ENCODE measurements around the gene SIGMAR1.

Gene SIGMAR1

GRCh38 chr9:34633166-34633565 is 4.4 kb downstream of the SIGMAR1 start:
- DNase-seq (ENCODE audit: low read depth in 1 of 2, low spot score in 1 of 2), result no peak

DNA sequence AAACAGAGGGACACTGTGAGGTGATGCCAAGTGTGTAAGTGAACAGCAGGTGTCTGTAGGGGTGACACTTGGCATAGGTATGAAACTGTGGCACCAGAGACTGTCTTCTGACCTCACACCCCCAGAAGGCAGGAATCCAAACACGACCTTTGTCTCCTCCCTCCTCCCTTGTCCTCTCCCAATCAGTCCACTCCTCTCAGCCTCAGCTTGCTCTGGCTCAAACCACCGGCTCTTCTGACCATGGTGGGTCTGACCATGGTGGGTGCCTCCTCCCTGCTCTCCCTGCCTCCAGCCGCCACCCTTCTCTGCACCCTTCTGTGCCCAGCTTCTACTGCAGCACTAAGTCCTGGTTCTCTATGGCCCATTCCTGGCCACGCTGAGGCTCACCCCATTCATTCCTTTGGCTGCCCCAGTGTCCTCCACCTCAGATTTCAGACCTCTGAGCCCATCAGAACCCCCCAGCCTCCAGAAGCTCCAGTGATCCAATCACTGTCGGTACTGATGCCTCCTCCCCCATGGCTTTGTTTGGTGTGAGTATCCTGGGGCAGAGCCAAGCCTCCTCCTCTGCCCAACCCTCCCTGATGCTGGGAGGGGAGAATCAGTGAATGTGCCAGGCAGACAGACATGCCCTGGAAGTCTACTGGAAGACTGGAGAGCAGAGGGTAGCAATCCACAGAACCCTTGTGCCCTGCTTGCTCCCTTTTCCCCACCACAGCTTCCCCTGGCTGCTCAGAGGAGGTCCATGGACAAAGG is 7.0 kb downstream of the SIGMAR1 start:
- DNase-seq (ENCODE audit: low read depth in 1 of 2, low spot score in 1 of 2), result no peak

- no peak for DNase-seq (ENCODE audit: low read depth in 1 of 2, low spot score in 1 of 2)
Measured at GRCh38 chr9:34629491-34629808, 8.1 kb downstream of the SIGMAR1 start.

DNA sequence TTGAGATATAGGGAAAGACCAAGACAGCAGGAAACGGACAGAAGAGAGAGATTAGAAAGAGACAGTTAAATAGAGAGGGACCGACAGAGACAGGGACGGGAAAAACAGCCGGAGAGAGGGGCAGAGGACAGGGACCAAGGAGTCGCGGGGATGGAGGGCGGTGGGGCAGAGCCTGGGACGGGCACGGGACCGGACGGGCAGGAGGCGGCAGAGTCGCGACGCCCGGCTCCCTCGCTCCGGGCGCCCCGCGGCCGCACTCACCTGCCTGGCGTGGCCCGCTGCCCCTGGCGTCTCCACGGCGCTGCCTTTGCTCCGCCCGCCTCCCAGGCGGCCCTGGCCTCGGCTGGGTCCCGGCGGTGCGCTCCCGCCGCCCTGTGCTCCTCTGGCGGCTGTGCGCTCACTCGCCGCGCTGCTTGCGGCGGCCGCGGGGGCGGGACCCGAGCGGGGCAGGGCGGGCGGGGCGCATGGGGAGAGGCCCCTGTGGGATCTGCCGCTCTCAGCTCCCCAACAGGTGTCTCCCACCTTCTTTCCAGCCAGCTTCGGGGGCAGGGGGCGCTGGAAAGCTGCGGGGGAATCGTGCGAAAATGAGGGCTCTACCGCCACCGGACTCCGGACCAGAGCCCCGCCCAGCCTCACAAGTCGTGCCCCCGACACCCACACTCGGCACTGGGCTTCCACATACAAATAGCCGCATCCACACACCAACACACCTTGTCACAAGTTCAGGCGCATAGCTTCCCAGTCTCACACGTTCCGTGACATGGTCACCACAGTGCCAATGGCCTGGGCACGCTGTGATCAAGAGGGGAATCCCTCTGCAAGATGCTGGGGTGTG is 8.7 kb downstream of the SIGMAR1 start, which contains the start of gene ARID3C:
ARID3C (minus strand) TSS at position 411 of the 835 bp plus-strand sequence. CDS start 1,052 bp downstream, outside the sequence.
- no peak for DNase-seq (ENCODE audit: low read depth in 1 of 2, low spot score in 1 of 2)

- no peak for DNase-seq (ENCODE audit: low read depth in 1 of 2, low spot score in 1 of 2)
Measured at GRCh38 chr9:34627716-34628655, 9.6 kb downstream of the SIGMAR1 start.

GRCh38 chr9:34625186-34625486 is 12.5 kb downstream of the SIGMAR1 start:
- DNase-seq (ENCODE audit: low read depth in 1 of 2, low spot score in 1 of 2), result no peak

- no peak for DNase-seq (ENCODE audit: low read depth in 1 of 2, low spot score in 1 of 2)
Measured at GRCh38 chr9:34624475-34625185, 13.0 kb downstream of the SIGMAR1 start.

DNA sequence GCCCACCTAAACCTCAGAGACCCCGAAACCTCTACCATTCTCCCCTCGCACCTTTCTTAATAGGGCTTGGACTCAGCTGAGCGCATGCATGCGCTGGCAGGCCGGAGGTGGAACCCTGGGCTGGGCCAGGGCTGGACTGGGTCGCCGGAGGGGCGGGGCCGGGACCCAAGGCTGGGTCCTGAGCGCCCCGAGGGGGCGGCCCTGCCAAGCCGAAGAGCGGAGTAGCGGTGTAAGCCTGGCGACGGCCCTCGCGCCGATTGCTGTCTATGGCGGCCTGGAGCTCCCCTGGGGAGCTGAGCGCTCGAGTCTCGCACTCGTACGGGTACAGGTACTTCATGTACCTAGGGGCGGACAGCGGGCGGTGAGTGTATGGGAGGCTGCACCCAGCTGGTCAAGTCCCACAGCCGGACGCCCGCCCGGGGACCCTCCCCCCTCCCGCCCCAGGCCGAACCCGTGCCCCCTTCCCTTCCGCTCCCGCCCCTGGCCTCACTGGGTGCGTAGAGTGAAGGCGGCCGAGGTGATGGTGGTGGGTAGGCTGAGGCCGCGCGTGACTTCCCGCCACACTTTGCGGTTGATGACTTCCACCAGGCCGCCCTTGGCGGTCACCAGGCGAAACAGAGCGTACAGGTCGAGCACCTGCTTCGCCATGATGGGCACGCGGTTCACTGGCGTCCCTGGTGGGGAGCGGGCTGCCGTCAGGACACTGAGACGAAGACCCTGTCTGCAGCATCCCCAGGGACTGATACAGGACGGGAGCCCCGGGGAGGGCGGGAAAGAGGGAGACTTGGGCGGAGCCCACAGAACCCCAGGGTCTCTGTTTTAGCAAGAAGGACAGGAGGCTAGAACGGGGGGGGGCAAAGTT is 14.0 kb downstream of the SIGMAR1 start:
- DNase-seq (ENCODE audit: low read depth in 1 of 2, low spot score in 1 of 2), result no peak

DNA sequence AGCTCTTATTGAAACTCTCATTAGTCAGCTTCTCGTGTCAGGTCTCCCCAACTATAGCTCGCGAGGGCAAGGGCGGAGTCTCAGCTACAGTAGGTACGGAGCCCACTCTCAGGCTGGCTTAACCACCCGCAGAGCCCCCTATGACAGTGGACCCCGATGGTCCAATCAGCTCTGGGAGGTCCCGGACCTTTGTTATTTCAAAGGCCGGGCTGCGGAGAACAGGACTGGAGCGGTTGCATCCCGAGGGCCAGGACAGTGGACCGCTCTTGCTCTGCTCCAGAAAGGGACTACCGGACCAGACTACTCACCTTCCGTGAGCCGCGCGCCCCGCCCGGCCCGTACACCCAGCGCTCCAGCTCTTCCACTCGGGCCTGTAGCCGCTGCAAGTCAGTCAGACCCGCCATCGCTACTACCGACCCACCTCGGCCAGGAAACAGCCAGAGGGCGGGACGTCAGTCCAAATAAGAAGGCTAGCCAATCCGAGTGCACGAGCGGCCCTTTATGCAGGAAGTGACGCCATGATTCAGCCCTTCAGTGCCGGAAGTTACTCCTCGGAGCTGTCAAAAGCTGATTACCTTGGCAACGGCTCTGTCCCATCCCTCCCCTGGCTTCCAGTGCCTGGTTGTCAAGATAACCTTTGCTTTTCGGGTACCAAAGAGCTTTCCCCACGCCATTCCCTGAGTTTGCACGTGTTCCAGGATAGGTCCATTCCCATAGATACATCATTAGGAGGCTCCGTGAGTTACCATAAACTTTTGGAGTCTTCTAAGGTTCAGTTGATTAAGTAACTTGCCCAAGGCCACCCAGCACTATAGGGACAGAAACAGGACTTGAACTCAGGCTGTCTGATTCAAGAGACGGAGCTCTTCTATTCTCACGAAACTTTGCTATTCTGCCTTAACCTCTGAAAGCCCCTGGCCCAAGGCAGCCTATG is 17.3 kb downstream of the SIGMAR1 start, which contains the start of gene DCTN3:
DCTN3 (minus strand) TSS at position 435 of the 934 bp plus-strand sequence; CDS start at position 404, 31 bp downstream.
- DNase-seq (ENCODE audit: low read depth in 1 of 2, low spot score in 1 of 2), result peak; percentile 71 to 92

DNA sequence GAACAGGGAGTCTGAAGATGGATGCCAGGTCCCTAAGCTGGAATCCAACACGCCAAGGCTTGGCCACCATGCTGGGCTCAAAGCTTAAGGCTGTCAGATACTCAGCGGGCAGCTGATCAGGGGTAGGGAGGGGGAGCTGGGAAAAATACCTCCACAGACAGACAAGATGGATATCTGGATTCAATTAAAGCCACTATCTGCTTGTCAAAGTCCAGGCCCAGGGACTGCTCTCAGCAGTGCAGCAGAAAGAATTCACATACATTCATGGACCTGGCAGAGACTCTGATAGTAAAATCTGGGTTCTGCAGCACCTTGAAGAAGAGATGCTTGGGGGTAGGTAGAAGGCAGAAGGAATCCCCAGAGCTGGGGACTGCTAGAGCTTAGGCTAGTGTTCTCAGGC is 22.5 kb downstream of the SIGMAR1 start:
- DNase-seq (ENCODE audit: low read depth in 1 of 2, low spot score in 1 of 2), result no peak

DNA sequence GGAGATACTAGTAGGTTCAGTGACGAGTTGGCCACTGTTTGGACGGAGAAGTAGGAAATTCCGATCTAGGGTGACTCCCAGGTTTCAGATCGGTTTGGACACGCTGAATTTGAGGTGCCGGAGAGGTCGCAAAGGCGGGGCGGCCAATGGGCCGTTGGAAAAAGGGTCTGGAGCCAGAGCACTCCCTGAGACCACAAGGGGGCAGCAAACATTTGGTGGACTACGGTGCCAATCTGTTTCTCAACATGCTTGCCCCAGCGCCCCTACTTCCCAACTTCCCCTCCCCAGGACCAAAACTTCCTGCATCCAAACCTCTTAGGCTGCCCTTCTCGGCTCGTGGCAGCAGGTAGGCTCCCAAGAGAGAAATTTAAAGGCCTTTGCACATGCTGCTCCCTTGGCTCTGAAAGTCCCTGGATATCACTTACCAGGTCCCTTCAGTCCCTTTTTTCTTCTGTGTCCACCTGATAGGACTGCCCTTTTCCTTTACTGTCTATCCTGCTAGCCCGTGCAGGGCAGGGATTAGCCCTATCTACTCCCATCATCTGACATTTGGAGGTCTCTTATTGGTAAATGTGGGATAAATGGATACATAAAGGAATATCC is 24.7 kb downstream of the SIGMAR1 start:
- DNase-seq (ENCODE audit: low read depth in 1 of 2, low spot score in 1 of 2), result peak; percentile 38 to 54

- DNase-seq (ENCODE audit: low read depth in 1 of 2, low spot score in 1 of 2), result peak; percentile 70 to 77
Measured at GRCh38 chr9:34611811-34612787, 25.5 kb downstream of the SIGMAR1 start, which contains the start of gene RPP25L. RPP25L (minus strand) TSS chr9:34612097; CDS start chr9:34611296, 801 bp downstream.

GRCh38 chr9:34611251-34611810 is 26.3 kb downstream of the SIGMAR1 start:
- DNase-seq (ENCODE audit: low read depth in 1 of 2, low spot score in 1 of 2), result no peak

GRCh38 chr9:34610434-34611206 is 27.0 kb downstream of the SIGMAR1 start:
- DNase-seq (ENCODE audit: low read depth in 1 of 2, low spot score in 1 of 2), result no peak

- no peak for DNase-seq (ENCODE audit: low read depth in 1 of 2, low spot score in 1 of 2)
Measured at GRCh38 chr9:34607331-34607730, 30.3 kb downstream of the SIGMAR1 start.

DNA sequence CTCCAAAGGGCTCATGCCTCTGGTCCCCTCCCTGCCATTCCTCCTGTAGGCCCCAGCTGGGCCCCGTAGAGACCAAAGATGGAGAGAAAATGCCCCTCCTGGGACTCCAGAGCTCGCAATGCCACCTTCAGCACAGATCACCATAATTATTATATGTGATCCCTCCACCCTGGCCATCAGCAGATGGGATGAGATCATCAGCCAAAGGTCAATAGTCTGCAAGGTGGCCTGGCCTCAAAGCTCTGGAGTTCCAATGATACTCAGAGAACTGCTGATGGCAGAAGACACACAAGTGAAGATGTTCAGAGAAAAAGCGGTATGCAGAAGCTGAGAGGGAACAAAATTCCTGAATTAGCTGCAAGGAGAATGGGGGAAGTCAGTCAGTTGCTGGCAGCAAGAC is 30.7 kb downstream of the SIGMAR1 start:
- DNase-seq (ENCODE audit: low read depth in 1 of 2, low spot score in 1 of 2), result no peak
